ENCODE measurements around the gene IL36B. TPM values are rescaled to one million over a fixed set of nuclear protein-coding genes. Genes with fewer than 3 reads are reported as not detected.

IL36B gene
- total RNA-seq, 1 experiment from 2014 or later, result not detected

- no peaks in the 10 kb centered on the region; the same call in 1 of the 2 replicates for H3K36me3 ChIP-seq (ENCODE audit: low read depth)
- ChIA-PET POLR2A (ENCODE audit: unreplicated experiment) (interaction anchor here (0.6 kb wide), 2 partner anchors 77 to 138 kb away, joined by 3 to 11 read pairs; no protein-coding TSS in a partner anchor), CTCF (interaction anchor here (0.6 to 2.0 kb wide), 4 partner anchors 11 to 125 kb away, joined by 3 to 20 read pairs (median 8); no protein-coding TSS in a partner anchor)
- H3K79me2 ChIP-seq (ENCODE audit: low read depth), result no peaks in the 10 kb centered on the region
- H3K27me3 ChIP-seq (ENCODE audit: insufficient read depth, low read depth), result no peaks in the 10 kb centered on the region
- H3K4me2 ChIP-seq, result peak overlapping the region; percentile 83
- TF ChIP-seq CTCF (conservative IDR thresholded peaks at IDR 0.05) (no peak), EZH2 (IDR thresholded peaks at IDR 0.05; ENCODE audit: low read depth) (no peak)
- no peaks in the 10 kb centered on the region for H4K20me1 ChIP-seq (ENCODE audit: insufficient read depth)
- intact Hi-C loops (cut with micrococcal nuclease; ENCODE audit: unreplicated experiment), result loop anchor here (1.0 to 10.0 kb wide), 7 partner anchors 67 to 434 kb away; partner anchors contain the start of gene SLC20A1
- H3K9me3 ChIP-seq (ENCODE audit: insufficient read depth, low read depth), result no peaks in the 10 kb centered on the region
- no peak overlapping the region for H2AFZ ChIP-seq
- peak overlapping the region; percentile 100 for H3K27ac ChIP-seq
- peak overlapping the region; percentile 46; the same call in 1 of the 2 replicates for H3K4me3 ChIP-seq
- BruUV-seq (replicated peaks), result no TSS peak
- peak; percentile 64 to 97 for DNase-seq
- H3F3A ChIP-seq (ENCODE audit: insufficient read depth, low read depth), result peaks cover 54% of the 10 kb centered on the region
- H3K9me2 ChIP-seq (ENCODE audit: insufficient read depth), result no peaks in the 10 kb centered on the region
- peaks cover 66% of the 10 kb centered on the region for H3K4me1 ChIP-seq (replicated peaks; ENCODE audit: insufficient read depth)
Observed at GRCh38 chr2:113079131-113079530, 26.5 kb upstream of the IL36B start.

- Histone ChIP-seq H3K9me3 (ENCODE audit: insufficient read depth, low read depth) (no peaks in the 10 kb centered on the region), H3K9me2 (ENCODE audit: insufficient read depth) (no peaks in the 10 kb centered on the region), H3K27me3 (ENCODE audit: insufficient read depth, low read depth) (no peaks in the 10 kb centered on the region), H3K79me2 (ENCODE audit: low read depth) (no peaks in the 10 kb centered on the region), H4K20me1 (ENCODE audit: insufficient read depth) (no peaks in the 10 kb centered on the region), H3K27ac (peak overlapping the region; percentile 100), H3K4me1 (replicated peaks; ENCODE audit: insufficient read depth) (peaks cover 73% of the 10 kb centered on the region), H2AFZ (no peak overlapping the region), H3K4me3 (peak overlapping the region; percentile 46; the same call in 1 of the 2 replicates), H3F3A (ENCODE audit: insufficient read depth, low read depth) (peaks cover 54% of the 10 kb centered on the region), H3K4me2 (peak overlapping the region; percentile 83), H3K36me3 (ENCODE audit: low read depth) (no peaks in the 10 kb centered on the region; the same call in 1 of the 2 replicates)
- TF ChIP-seq EZH2 (IDR thresholded peaks at IDR 0.05; ENCODE audit: low read depth) (no peak), CTCF (conservative IDR thresholded peaks at IDR 0.05) (no peak)
- DNase-seq, result peak; percentile 76 to 100
- ChIA-PET CTCF (interaction anchor here (0.6 to 1.2 kb wide), 3 partner anchors 10 to 137 kb away, joined by 3 to 6 read pairs (median 4); no protein-coding TSS in a partner anchor), POLR2A (ENCODE audit: unreplicated experiment) (interaction anchor here (0.6 to 1.2 kb wide), 6 partner anchors 9 to 352 kb away, joined by 3 to 6 read pairs (median 4); no protein-coding TSS in a partner anchor)
- no TSS peak for BruUV-seq (replicated peaks)
- intact Hi-C loops (cut with micrococcal nuclease; ENCODE audit: unreplicated experiment), result loop anchor here (1.0 to 10.0 kb wide), 9 partner anchors 9 to 434 kb away; partner anchors contain the start of genes CKAP2L and SLC20A1
Observed at GRCh38 chr2:113078350-113078839, 25.7 kb upstream of the IL36B start.

GRCh38 chr2:113077921-113078320 lies 25.3 kb upstream of the IL36B start:
- Histone ChIP-seq H3F3A (ENCODE audit: insufficient read depth, low read depth) (peaks cover 54% of the 10 kb centered on the region), H3K4me3 (no peak overlapping the region), H3K36me3 (ENCODE audit: low read depth) (no peaks in the 10 kb centered on the region; the same call in 1 of the 2 replicates), H3K9me3 (ENCODE audit: insufficient read depth, low read depth) (no peaks in the 10 kb centered on the region), H4K20me1 (ENCODE audit: insufficient read depth) (no peaks in the 10 kb centered on the region), H3K79me2 (ENCODE audit: low read depth) (no peaks in the 10 kb centered on the region), H3K27me3 (ENCODE audit: insufficient read depth, low read depth) (no peaks in the 10 kb centered on the region), H3K4me1 (replicated peaks; ENCODE audit: insufficient read depth) (peaks cover 73% of the 10 kb centered on the region), H3K27ac (peak overlapping the region; percentile 100), H2AFZ (no peak overlapping the region), H3K4me2 (peak overlapping the region; percentile 72), H3K9me2 (ENCODE audit: insufficient read depth) (no peaks in the 10 kb centered on the region)
- BruUV-seq (replicated peaks), result TSS peak; percentile 86
- ChIA-PET POLR2A (ENCODE audit: unreplicated experiment) (interaction anchor here (0.6 to 1.2 kb wide), 4 partner anchors 9 to 352 kb away, joined by 3 to 6 read pairs (median 4); no protein-coding TSS in a partner anchor), CTCF (interaction anchor here (0.6 to 1.2 kb wide), 5 partner anchors 9 to 136 kb away, joined by 3 to 6 read pairs (median 4); no protein-coding TSS in a partner anchor)
- TF ChIP-seq EZH2 (IDR thresholded peaks at IDR 0.05; ENCODE audit: low read depth) (no peak), CTCF (conservative IDR thresholded peaks at IDR 0.05) (no peak)
- intact Hi-C loops (cut with micrococcal nuclease; ENCODE audit: unreplicated experiment), result loop anchor here (1.0 to 10.0 kb wide), 9 partner anchors 9 to 433 kb away; partner anchors contain the start of genes CKAP2L and SLC20A1
- peak; percentile 79 to 93 for DNase-seq
